Measurements from ENCODE around the gene CYP8B1. TPM values are rescaled to one million over a fixed set of nuclear protein-coding genes. Genes with fewer than 3 reads are reported as not detected.

The CYP8B1 gene
- total and polyA plus RNA-seq, 2 of the 13 experiments (the other 11 are each of a cell fraction or from before 2014, with no cell fraction given): 0.58 to 2.0 TPM

DNA sequence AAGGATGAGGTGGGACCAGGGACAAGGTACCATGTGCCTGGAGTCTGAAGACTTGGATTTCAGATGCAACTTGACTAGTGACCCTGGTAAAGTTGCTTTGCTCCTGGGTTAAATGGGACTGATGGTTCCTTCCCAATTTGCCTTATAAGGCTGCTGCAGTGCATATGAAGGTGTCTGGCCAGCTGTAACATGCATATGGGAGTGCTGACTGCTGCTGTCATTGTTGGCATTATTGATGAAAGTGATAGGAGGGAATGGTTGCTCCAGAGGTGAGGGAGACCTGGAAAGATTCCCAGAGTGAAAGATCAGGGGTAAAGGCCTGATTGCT, 20.5 kb downstream of the CYP8B1 start (continued):
- TF ChIP-seq ZBTB43 (CRISPR knock-in tag; conservative IDR thresholded peaks at IDR 0.05) (0 out of 2 replicates have a peak, but pooled peaks have one; percentile 47), ZNF350 (CRISPR knock-in tag; IDR thresholded peaks at IDR 0.05; ENCODE audit: borderline replicate concordance, low read depth) (peak; percentile 1; the same call in 1 of the 2 replicates), ZNF318 (CRISPR knock-in tag; IDR thresholded peaks at IDR 0.05) (0 out of 2 replicates have a peak, but pooled peaks have one; percentile 19), KDM5A (IDR thresholded peaks at IDR 0.05; ENCODE audit: borderline replicate concordance, low read length) (0 out of 2 replicates have a peak, but pooled peaks have one; percentile 29), CHD4 (IDR thresholded peaks at IDR 0.05; ENCODE audit: borderline replicate concordance, low read length) (0 out of 2 replicates have a peak, but pooled peaks have one; percentile 45), TRIM22 (IDR thresholded peaks at IDR 0.05) (no peak), HINFP (CRISPR knock-in tag; IDR thresholded peaks at IDR 0.05; ENCODE audit: low read depth) (0 out of 2 replicates have a peak, but pooled peaks have one; percentile 29), SP1 (IDR thresholded peaks at IDR 0.05) (no peak), SP1 (CRISPR knock-in tag; IDR thresholded peaks at IDR 0.05) (0 out of 2 replicates have a peak, but pooled peaks have one; percentile 21), ZNF430 (CRISPR knock-in tag; IDR thresholded peaks at IDR 0.05) (0 out of 2 replicates have a peak, but pooled peaks have one; percentile 11)
- TF ChIP-seq, protein P1, sequence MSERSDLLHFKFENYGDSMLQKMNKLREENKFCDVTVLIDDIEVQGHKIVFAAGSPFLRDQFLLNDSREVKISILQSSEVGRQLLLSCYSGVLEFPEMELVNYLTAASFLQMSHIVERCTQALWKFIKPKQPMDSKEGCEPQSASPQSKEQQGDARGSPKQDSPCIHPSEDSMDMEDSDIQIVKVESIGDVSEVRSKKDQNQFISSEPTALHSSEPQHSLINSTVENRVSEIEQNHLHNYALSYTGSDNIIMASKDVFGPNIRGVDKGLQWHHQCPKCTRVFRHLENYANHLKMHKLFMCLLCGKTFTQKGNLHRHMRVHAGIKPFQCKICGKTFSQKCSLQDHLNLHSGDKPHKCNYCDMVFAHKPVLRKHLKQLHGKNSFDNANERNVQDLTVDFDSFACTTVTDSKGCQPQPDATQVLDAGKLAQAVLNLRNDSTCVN (CRISPR knock-in tag; IDR thresholded peaks at IDR 0.05; ENCODE audit: borderline replicate concordance): no peak
- TF ChIP-seq, protein P2, sequence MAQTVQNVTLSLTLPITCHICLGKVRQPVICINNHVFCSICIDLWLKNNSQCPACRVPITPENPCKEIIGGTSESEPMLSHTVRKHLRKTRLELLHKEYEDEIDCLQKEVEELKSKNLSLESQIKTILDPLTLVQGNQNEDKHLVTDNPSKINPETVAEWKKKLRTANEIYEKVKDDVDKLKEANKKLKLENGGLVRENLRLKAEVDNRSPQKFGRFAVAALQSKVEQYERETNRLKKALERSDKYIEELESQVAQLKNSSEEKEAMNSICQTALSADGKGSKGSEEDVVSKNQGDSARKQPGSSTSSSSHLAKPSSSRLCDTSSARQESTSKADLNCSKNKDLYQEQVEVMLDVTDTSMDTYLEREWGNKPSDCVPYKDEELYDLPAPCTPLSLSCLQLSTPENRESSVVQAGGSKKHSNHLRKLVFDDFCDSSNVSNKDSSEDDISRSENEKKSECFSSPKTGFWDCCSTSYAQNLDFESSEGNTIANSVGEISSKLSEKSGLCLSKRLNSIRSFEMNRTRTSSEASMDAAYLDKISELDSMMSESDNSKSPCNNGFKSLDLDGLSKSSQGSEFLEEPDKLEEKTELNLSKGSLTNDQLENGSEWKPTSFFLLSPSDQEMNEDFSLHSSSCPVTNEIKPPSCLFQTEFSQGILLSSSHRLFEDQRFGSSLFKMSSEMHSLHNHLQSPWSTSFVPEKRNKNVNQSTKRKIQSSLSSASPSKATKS (CRISPR knock-in tag; IDR thresholded peaks at IDR 0.05): no peak

Data from HepG2 (cell line).